HG03354 (cell line): ENCODE measurements around the gene ATRNL1.
"Not testable (repeated sequence)": the region's sequence is repeated elsewhere in the genome, so short reads cannot be mapped to it uniquely, and the experiment has no call there.

ENCODE experiments used
- ATAC-seq: cut with Tn5 transposase; IDR thresholded peaks from one replicate; pipeline ENCODE4 v1.9.1; 2021; ENCODE audit warnings: mild to moderate bottlenecking; ENCODE audit not compliant: unreplicated experiment, poor library complexity, severe bottlenecking

The ATRNL1 gene

DNA sequence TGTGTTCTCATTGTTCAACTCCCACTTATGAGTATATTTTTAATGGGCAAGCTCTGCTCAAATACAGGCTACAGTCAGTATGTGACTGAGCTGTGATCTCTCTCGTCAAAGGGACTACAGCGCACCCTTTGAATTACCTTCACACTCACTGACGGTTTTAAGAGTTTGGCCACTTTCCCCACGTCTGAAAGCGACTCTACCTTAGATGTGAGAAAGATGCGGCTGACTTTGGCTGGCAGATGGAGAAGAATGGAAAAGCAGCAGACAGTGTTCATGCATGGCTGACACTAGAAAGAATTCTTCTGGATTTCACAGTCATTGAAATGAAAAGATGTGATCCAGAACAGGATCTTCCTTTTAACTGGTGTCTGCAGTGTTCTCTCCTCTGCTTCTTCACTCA, 2.0 kb upstream of the ATRNL1 start:
- no peak for ATAC-seq

DNA sequence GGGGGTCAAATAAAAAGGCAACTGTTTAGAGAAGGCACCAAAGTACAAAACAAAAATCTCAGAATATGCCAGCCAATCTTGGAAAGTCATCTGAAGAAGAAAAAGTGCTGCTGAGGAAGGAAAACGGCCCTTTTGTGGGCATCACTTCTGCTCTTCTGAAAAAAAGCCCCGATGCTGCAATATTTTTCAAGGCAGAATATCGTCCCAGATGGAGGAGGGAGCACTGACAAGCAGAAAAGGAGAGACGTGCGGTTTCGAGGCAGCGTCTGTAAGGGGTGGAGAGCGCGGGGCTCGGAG, 959 bp upstream of the ATRNL1 start:
- peak; percentile 8 for ATAC-seq

DNA sequence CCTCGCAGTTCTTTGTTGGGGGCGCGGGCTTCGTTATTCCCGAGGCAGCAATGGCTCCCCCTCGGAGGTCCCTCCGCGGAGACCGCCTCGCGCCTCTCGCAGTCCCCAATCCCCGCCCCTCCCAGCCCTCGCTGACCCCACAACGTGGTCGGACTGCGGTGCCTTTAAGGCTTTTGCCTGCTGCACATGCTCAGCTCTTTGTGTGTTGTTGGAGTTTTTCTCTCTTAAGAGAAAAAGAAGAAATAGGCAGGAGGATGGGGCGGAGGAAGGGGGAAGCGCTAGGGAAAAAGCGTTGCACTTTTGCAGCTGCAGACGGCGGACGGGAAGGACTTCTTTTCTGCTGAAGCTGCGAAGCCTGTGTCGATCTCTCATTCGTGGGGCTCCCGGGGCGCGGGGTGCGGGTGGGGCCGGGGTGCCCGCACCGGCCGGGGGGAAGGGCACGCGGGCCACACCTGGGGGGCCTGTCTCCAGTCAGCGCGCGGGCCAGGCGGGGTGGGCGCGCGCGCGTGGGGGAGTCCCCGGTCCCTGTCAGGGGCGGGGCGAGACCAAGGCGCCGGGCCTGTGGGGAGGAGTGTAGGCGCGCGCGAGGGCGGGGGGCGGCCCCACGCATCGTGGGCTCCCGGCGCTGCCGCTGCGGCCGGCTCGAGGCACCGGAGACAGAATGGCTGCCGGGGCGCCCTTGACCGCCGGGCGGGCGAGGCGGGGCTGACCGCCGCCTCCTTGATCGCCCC, 445 bp upstream of the ATRNL1 start:
- ATAC-seq, result peak; percentile 75

DNA sequence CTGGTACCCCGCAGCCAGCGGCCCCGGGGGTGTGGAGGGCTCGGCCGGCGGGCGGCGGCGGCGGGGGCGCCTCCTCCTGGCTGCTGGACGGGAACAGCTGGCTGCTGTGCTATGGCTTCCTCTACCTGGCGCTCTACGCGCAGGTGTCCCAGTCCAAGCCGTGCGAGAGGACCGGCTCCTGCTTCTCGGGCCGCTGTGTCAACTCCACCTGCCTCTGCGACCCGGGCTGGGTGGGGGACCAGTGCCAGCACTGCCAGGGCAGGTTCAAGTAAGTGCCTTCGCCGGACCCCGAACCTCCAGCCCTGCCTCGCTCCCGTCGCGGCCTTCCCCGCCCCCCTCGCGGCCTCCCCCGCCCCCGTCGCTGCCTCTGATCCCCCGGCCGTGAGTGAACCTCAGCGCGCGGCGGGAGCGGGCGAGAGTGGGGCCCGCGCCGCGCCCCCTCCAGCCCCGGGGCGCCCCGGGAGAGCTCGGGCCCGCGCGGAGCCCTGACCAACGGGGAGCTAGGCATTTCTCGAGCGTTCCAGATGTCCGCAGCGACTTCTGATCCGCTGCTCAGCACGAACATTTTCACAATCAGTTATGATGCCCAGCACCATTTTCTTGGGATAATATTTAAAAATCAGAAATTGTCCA, 727 bp downstream of the ATRNL1 start:
- peak; percentile 54 for ATAC-seq

DNA sequence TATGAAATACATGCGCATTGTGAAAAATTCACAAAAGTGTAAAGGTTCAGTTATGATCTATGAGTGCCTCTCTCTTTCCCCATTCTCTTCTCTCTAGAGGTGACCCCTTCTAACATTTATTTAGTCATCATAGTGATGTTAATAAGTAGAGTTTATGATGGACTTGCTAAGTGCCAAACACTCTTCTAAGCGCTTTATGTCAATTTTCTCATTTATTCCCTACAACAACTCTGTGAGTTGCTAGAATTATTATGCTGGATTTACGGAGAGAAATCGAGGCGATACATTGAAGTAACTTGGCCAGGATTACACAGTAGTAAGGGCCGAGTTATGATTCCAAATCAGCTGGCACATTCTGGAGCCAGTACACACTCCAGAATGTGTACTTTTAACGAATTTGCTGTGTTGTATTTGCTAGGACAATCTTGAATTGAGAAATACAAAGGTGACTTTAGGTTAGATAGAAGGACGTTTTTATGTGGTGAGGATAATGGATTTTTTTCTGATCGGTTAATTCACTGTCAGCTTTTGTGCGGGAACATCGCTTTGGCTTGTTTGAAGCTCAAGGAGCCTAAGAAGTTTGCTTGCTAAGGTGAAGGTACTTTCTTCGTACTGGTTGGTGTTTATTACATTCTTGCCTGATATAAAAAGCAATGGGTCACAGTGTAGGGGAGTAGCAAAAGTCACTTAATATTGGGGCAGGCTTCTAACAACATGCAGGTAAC, 1.4 kb downstream of the ATRNL1 start:
- ATAC-seq, result no peak

DNA sequence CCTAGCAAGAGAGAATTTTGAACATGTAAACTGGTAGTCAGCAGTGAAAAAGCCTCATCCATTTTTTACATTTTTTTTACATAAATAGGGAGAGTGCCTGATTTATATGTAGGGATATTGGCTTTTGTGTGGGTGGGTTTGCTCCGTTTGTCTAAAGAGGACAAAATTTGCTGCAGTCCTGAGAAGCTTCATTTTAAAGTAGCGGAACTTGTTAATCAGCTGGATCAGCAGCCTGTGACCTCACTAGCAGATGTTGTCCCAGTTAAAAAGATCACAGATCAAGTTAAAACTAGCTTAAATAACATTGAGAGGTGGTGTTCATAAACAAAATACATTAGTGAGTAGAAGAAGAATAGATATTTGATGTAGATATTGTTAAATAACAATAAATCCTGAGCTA, 2.6 kb downstream of the ATRNL1 start:
- ATAC-seq, result no peak

DNA sequence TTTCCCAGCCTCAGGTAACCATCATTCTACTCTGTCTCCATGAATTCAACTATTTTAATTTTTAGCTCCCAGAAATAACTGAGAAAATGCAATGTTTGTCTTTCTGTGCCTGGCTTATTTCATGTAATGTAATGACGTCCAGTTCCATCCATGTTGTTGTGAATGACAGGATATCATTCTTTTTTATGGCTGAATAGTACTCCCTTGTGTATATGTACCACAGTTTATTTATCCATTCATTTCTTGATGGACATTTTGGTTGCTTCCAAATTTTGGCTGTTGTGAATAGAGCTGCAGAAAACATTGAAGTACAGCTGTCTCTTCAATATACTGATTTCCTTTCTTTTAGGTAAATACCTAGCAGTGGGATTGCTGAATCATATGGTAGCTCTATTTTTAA, 10.5 kb downstream of the ATRNL1 start:
- no peak for ATAC-seq

DNA sequence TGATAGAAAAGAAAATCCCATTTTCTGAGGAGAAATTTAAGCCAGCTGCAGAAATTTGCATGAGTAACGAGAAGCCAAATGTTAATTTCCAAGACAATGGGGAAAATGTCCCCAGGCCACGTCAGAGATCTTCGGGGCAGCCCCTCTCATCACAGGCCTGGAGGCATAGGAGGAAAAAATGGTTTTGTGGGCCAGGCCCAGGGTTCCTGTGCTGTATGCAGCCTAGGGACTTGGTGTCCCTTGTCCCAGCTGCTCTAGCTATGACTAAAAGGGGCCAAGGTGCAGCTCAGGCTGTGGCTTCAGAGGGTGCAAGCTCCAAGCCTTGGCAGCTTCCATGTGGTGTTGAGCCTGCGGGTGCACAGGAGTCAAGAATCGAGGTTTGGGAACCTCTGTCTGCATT, 12.2 kb downstream of the ATRNL1 start:
- ATAC-seq, result not testable (repeated sequence)

DNA sequence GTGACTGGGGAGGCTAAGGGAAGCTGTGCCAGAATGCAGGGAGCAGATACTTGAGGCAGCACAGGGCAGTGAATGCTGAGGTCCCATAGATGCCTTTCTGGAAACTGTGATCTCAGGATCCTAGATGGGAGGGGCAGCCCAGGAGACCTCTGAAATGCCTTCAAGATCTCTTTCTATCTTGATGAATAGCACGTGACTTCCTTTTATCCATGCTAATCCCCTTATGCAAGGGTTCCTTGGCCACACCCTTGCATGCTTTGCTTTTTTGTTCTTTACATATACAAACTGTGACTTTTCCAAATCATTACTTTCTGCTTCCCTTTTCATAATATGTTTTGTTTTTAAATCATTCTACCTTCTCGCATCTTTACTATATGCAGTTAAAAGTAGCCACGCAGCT, 14.7 kb downstream of the ATRNL1 start:
- ATAC-seq, result no peak

DNA sequence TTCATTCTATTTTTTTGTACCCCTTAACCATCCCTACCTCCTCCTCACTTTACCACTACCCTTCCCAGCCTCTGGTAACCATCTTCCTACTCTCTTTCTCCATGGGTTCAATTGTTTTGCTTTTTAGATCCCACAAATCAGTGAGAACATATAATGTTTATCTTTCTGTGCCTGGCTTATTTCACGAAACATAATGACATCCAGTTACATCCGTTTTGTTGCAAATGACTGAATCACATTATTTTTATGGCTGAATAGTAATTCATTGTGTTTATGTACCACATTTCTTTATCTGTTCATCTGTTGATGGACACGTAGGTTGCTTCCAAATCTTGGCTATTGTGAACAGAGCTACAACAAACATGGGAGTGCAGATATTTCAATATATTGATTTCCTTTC, 24.1 kb downstream of the ATRNL1 start:
- ATAC-seq, result no peak

DNA sequence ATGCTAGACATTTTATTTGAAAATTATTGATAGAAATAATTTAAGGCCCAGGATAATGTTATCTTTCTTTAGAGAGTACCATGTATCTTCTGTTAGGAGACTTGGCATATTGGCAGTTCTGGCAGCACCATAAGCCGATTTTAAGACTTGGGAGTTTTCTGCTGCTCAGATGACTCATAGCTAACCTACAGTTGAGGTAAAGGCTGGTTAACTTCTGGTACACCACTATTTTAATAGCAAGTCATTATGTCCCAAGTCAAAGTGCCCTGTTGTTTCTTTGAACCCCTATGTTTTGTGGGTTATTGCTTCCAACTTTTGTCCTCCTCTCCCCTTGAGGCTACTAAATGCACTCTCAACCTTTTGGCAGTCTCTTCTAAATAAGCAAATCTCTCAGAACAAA, 25.2 kb downstream of the ATRNL1 start:
- no peak for ATAC-seq

DNA sequence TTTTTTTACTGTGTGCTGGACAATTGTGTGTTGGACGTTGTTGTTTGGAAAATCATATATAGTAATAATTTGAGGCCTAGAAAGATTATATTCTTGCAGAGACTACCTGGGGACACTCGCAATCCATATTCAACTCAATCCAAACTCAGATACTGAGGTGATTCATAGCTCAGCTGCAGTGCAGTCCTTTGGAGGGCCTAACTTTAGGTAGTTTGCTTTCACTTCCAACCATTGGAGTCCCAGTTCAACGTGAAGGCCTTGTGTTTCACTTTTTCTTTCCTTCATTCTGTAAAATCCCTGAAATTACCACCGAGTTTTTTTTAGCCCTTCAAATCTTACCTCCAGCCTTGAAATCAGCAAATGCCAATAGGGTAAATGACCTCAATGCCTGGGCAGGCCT, 32.3 kb downstream of the ATRNL1 start:
- no peak for ATAC-seq

DNA sequence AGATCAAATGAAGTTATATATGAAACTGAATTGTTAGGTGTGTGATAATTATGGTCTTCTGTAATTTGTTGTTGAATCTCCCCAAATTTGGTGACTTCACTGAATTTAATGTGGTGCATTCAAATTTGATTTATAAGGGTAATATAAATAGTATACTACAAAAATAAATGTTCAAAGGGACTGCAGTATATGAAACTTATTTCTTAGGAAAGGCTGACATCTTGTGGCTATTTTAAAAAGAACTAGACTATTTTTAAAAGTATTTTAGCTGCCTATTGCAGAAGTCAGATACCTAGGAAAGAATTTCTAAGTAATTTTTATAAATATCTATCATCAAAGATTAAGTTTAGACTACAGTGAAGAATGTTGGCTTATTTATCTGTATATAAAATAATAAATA, 36.6 kb downstream of the ATRNL1 start:
- ATAC-seq, result no peak

DNA sequence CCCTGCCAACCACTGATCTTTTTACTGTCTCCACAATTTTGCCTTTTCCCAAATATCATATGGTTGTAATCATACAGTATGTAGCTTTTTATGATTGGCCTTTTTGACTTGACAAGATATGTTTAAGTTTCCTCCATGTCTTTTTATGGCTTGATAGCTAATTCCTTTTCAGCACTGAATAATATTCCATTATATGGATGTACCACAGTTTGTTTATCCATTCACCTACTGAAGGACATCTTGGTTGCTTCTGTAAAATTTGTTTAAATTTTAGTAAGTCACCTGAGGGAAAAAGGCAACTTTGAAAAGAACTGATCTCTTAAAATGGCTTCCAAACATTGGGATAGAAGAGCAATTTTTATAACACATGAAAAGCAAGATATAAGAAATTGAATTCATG, 43.5 kb downstream of the ATRNL1 start:
- no peak for ATAC-seq

DNA sequence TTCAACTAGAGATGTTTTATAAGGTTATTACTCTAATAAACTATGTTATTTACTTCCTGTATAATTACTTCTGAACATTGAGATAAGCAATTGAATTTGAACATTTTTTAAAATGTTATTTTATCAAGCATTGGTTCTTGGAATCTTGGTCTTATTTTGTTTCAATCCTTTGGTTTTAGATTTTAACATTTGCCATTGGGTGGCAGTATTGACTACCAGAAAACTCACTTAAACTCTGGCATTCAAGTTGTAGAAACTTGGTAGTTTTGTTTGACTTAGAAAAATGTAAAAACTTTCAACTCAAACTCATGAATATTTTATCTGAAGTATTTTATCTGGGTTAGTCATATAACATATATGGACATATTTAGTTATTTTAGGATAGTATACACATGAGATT, 48.1 kb downstream of the ATRNL1 start:
- no peak for ATAC-seq

DNA sequence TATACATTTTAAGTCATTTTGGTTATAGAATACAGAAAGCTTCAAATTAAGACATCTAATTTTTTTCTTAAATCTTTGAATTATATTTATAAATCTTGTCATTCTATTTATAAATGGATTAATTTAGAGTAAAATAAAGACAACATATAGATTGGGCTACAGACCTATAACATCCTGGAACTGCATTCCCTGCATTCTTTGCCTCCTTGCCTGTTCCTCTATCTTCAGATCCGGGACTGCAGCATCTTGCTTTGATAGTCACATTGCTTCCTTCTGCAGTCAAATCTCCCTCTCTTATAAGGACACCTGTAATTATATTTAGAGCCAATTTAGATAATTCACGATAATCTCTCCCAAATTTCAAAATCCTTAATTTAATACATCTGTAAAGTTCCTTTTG, 64.2 kb downstream of the ATRNL1 start:
- no peak for ATAC-seq

DNA sequence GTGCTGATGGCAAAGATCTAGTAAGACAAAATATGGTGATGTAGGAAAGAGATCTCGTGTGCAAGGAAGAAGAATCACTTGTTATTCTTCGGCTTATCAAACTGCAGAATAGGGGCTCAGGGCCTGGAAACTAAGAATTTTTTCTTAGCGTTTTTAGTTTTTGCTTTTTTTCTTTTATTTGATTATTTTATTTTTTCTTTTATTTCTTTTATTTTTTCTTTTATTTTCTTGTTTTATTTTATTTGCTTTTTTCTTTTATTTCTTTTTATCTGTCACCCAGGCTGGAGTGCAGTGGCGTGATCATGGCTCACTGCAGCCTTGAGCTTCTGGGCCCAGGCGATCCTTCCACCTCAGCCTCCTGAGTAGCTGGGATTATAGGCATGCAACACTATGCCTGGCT, 70.0 kb downstream of the ATRNL1 start:
- ATAC-seq, result no peak

DNA sequence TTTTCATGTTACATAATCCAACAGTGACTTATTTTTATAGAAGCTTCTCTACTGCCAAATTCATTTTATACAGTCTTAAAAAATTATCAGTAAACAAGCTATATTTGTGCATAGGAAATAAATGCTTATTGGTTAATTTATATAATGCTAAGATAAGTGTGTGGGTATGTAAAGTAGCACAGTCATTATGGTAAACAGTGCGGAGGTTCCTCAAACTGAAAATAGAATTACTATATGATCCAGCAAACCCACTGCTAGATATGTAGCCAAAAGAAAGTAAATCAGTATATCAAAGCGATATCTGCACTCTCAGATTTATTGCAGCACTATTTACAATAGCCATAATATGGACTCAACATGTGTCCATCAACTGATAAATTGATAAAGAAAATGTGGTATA, 71.1 kb downstream of the ATRNL1 start:
- no peak for ATAC-seq

DNA sequence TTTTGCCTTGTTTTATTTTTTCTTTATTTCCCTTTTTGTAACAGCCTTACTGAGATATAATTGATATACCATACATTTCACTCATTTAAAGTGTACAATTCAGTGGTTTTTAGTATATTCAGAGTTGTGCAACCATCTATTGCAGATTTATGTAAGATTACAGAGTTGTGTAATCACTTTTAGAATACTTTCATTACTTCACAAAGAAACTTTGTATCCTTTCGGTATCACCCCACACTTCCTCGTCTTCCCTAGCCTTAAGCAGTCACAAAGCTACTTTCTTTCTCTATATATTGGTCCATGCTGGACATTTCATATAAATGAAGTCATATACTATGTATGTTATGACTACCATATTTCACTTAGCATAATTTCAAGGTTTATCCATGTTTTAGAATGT, 74.6 kb downstream of the ATRNL1 start:
- no peak for ATAC-seq

DNA sequence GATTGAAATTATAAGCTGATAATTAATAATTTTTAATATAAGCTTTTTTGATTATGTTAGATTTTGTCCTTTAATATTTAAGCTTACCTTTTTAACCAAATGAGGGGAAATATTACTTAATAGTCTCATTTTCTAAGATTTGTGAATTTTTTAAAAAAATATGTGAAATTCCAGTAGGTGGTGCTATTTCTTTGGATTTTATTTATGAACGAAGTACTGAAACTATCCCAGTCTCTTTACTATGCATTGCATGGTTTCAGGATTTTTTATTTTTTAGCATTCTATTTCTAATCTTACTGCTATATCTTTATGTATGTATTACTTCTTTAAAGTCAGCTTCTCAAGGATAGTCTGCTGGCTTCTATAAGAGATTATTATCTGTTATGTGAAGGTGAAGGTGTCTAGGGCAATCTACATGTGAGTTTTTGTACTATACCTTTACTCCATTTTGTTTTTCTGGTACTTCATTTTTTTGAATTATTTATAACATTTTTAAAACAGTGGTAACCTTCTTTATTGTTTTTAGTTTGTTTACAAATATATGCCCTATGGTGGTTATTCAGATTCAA, 78.3 kb downstream of the ATRNL1 start:
- ATAC-seq, result no peak

DNA sequence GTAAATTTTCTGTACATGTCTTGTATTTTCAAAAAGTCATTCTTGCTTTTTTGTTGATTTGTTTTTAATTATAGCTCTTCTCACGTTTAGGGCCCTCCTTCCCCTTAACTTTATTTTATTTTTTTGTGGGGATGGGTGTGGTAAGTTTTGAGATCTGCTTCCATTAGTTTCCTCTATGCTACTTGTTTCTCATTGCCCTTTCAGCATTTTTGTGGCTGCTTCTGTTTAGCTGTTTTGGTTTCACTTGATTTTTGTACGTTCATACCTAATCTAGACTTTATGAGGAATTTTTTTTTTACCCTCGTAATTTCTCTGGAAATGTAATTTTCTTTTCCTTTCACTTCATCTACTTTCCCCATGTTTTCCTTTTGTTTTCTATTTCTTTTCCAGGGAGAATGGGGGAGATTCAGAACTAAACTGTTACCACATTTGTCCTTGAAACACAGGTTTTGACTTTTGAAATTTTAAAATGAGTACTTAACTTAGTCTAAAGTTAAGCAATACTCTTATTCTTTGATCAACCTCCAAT, 80.8 kb downstream of the ATRNL1 start:
- ATAC-seq, result no peak
